GM06990 (cell line): ENCODE results near the gene ATAT1.
"Not testable (repeated sequence)": the region's sequence is repeated elsewhere in the genome, so short reads cannot be mapped to it uniquely, and the experiment has no call there.

ENCODE experiments used
- DNase-seq: peaks from one replicate; pipeline ENCODE4 v3.0.0-alpha.2; 2011; ENCODE audit not compliant: insufficient read length; ENCODE audit errors: extremely low read depth
- H3K27me3 ChIP-seq: replicated peaks from 2 replicates; pipeline ENCODE4 v1.6.0; 2011; ENCODE audit warnings: low read length; ENCODE audit not compliant: control insufficient read depth, insufficient read depth
- H3K36me3 ChIP-seq: 2 replicates; pipeline ENCODE4 v1.5.1; 2011; ENCODE audit warnings: low read length; ENCODE audit not compliant: control insufficient read depth, insufficient read depth
- H3K4me3 ChIP-seq: replicated peaks from 2 replicates; pipeline ENCODE4 v1.5.1; 2011; ENCODE audit warnings: low read depth, mild to moderate bottlenecking, control low read depth, low read length
- CTCF ChIP-seq: IDR thresholded peaks from 2 replicates; pipeline ENCODE4 v1.5.1; 2011; ENCODE audit warnings: low read length, control low read depth, mild to moderate bottlenecking, inconsistent platforms; ENCODE audit not compliant: insufficient read depth, poor library complexity, severe bottlenecking

ATAT1 gene

GRCh38 chr6:30591008-30591407, 35.7 kb upstream of the ATAT1 start:
- no peak overlapping the region for H3K4me3 ChIP-seq
- TF ChIP-seq CTCF = no peak
- no peaks in the 10 kb centered on the region for H3K27me3 ChIP-seq
- no peak for DNase-seq
- H3K36me3 ChIP-seq = peaks cover 33% of the 10 kb centered on the region

GRCh38 chr6:30592287-30592686, 34.4 kb upstream of the ATAT1 start:
- Histone ChIP-seq H3K27me3 (no peaks in the 10 kb centered on the region), H3K36me3 (peaks cover 26% of the 10 kb centered on the region), H3K4me3 (no peak overlapping the region)
- no peak for TF ChIP-seq CTCF
- no peak for DNase-seq

GRCh38 chr6:30597315-30598144, 29.1 kb upstream of the ATAT1 start:
- TF ChIP-seq CTCF = peak; percentile 77
- peaks cover 25% of the 10 kb centered on the region for H3K36me3 ChIP-seq
- not testable (repeated sequence) for H3K4me3 ChIP-seq, H3K27me3 ChIP-seq
- DNase-seq = peak; percentile 47

GRCh38 chr6:30598912-30599624, 27.6 kb upstream of the ATAT1 start:
- no peak overlapping the region for H3K4me3 ChIP-seq
- H3K27me3 ChIP-seq = no peaks in the 10 kb centered on the region
- no peak for TF ChIP-seq CTCF
- H3K36me3 ChIP-seq = peaks cover 37% of the 10 kb centered on the region
- DNase-seq = no peak

- Histone ChIP-seq H3K4me3 (no peak overlapping the region), H3K27me3 (no peaks in the 10 kb centered on the region), H3K36me3 (peaks cover 42% of the 10 kb centered on the region)
- DNase-seq = no peak
- no peak for TF ChIP-seq CTCF
Measured at GRCh38 chr6:30599625-30600324, 26.9 kb upstream of the ATAT1 start.
